ENCODE data around the gene UNC5C. TPM values are rescaled to one million over a fixed set of nuclear protein-coding genes. Genes with fewer than 3 reads are reported as not detected.

Gene UNC5C
- total RNA-seq, 1 donor from 2014 or later: 0.70 TPM

- H3K36me3 Mint-ChIP-seq (ENCODE audit: unreplicated experiment): no peaks in the 10 kb centered on the region
- no peak for DNase-seq (ENCODE audit: extremely low spot score, unreplicated experiment)
- no peak for TF ChIP-seq CTCF (IDR thresholded peaks at IDR 0.05)
- H3K4me1 Mint-ChIP-seq (ENCODE audit: unreplicated experiment): no peaks in the 10 kb centered on the region
- no peak overlapping the region for H3K4me3 Mint-ChIP-seq (ENCODE audit: unreplicated experiment)
- H3K27ac Mint-ChIP-seq (ENCODE audit: unreplicated experiment): no peak overlapping the region
- H3K9me3 Mint-ChIP-seq (ENCODE audit: unreplicated experiment): no peaks in the 10 kb centered on the region
- peaks cover 13% of the 10 kb centered on the region for H3K27me3 Mint-ChIP-seq (ENCODE audit: unreplicated experiment)
Measured at GRCh38 chr4:95379633-95380032, 169.1 kb downstream of the UNC5C start.

- H3K27ac Mint-ChIP-seq (ENCODE audit: unreplicated experiment): no peak overlapping the region
- H3K27me3 Mint-ChIP-seq (ENCODE audit: unreplicated experiment): peaks cover 4% of the 10 kb centered on the region
- TF ChIP-seq CTCF (IDR thresholded peaks at IDR 0.05): no peak
- no peaks in the 10 kb centered on the region for H3K4me1 Mint-ChIP-seq (ENCODE audit: unreplicated experiment)
- H3K36me3 Mint-ChIP-seq (ENCODE audit: unreplicated experiment): no peaks in the 10 kb centered on the region
- no peaks in the 10 kb centered on the region for H3K9me3 Mint-ChIP-seq (ENCODE audit: unreplicated experiment)
- no peak overlapping the region for H3K4me3 Mint-ChIP-seq (ENCODE audit: unreplicated experiment)
- DNase-seq (ENCODE audit: extremely low spot score, unreplicated experiment): no peak
Measured at GRCh38 chr4:95377366-95377900, 171.3 kb downstream of the UNC5C start.

GRCh38 chr4:95371476-95372224 is 177.1 kb downstream of the UNC5C start:
- H3K27me3 Mint-ChIP-seq (ENCODE audit: unreplicated experiment): no peaks in the 10 kb centered on the region
- no peak for TF ChIP-seq CTCF (IDR thresholded peaks at IDR 0.05)
- no peaks in the 10 kb centered on the region for H3K4me1 Mint-ChIP-seq (ENCODE audit: unreplicated experiment)
- no peak for DNase-seq (ENCODE audit: extremely low spot score, unreplicated experiment)
- no peak overlapping the region for H3K4me3 Mint-ChIP-seq (ENCODE audit: unreplicated experiment)
- H3K9me3 Mint-ChIP-seq (ENCODE audit: unreplicated experiment): no peaks in the 10 kb centered on the region
- H3K27ac Mint-ChIP-seq (ENCODE audit: unreplicated experiment): no peak overlapping the region
- H3K36me3 Mint-ChIP-seq (ENCODE audit: unreplicated experiment): no peaks in the 10 kb centered on the region

- Mint-ChIP-seq H3K36me3 (ENCODE audit: unreplicated experiment) (no peaks in the 10 kb centered on the region), H3K27ac (ENCODE audit: unreplicated experiment) (no peak overlapping the region), H3K4me1 (ENCODE audit: unreplicated experiment) (peaks cover 3% of the 10 kb centered on the region), H3K27me3 (ENCODE audit: unreplicated experiment) (no peaks in the 10 kb centered on the region), H3K9me3 (ENCODE audit: unreplicated experiment) (no peaks in the 10 kb centered on the region), H3K4me3 (ENCODE audit: unreplicated experiment) (no peak overlapping the region)
- DNase-seq (ENCODE audit: extremely low spot score, unreplicated experiment): no peak
- no peak for TF ChIP-seq CTCF (IDR thresholded peaks at IDR 0.05)
Measured at GRCh38 chr4:95367824-95368223, 180.9 kb downstream of the UNC5C start.

GRCh38 chr4:95363966-95364365 is 184.8 kb downstream of the UNC5C start:
- no peak for DNase-seq (ENCODE audit: extremely low spot score, unreplicated experiment)
- H3K27me3 Mint-ChIP-seq (ENCODE audit: unreplicated experiment): peaks cover 11% of the 10 kb centered on the region
- no peak for TF ChIP-seq CTCF (IDR thresholded peaks at IDR 0.05)
- no peaks in the 10 kb centered on the region for H3K9me3 Mint-ChIP-seq (ENCODE audit: unreplicated experiment)
- H3K4me1 Mint-ChIP-seq (ENCODE audit: unreplicated experiment): peaks cover 3% of the 10 kb centered on the region
- no peak overlapping the region for H3K4me3 Mint-ChIP-seq (ENCODE audit: unreplicated experiment)
- no peaks in the 10 kb centered on the region for H3K36me3 Mint-ChIP-seq (ENCODE audit: unreplicated experiment)
- no peak overlapping the region for H3K27ac Mint-ChIP-seq (ENCODE audit: unreplicated experiment)

Data from osteocyte (in vitro differentiated cells).